Right kidney (tissue), 9 donors: ENCODE data around the gene IGF2BP1.

Experiments used
- DNase-seq: peaks from one replicate; pipeline ENCODE4 v3.0.0-alpha.2; 2016
- long read RNA-seq, 8 donors: transcript quantifications; one replicate each; lab custom pipeline, GENCODE V29; 2026

The IGF2BP1 gene
- long read RNA-seq, donor 1 = 0 reads
- long read RNA-seq, donor 2, full-length matches to known transcripts = 2 of 2 reads
- long read RNA-seq, donor 2, partial matches to known transcripts = 0 of 2 reads
- long read RNA-seq, donor 2, other reads (novel, unspliced or antisense) = 0 of 2 reads
- long read RNA-seq, donor 3 = 0 reads
- long read RNA-seq, donor 4, full-length matches to known transcripts = 1 of 8 reads
- long read RNA-seq, donor 4, partial matches to known transcripts = 7 of 8 reads
- long read RNA-seq, donor 4, other reads (novel, unspliced or antisense) = 0 of 8 reads
- long read RNA-seq, donor 5, full-length matches to known transcripts = 3 of 3 reads
- long read RNA-seq, donor 5, partial matches to known transcripts = 0 of 3 reads
- long read RNA-seq, donor 5, other reads (novel, unspliced or antisense) = 0 of 3 reads
- long read RNA-seq, donor 6, full-length matches to known transcripts = 2 of 2 reads
- long read RNA-seq, donor 6, partial matches to known transcripts = 0 of 2 reads
- long read RNA-seq, donor 6, other reads (novel, unspliced or antisense) = 0 of 2 reads
- long read RNA-seq, donor 7 = 0 reads
- long read RNA-seq, donor 8, full-length matches to known transcripts = 2 of 2 reads
- long read RNA-seq, donor 8, partial matches to known transcripts = 0 of 2 reads
- long read RNA-seq, donor 8, other reads (novel, unspliced or antisense) = 0 of 2 reads

DNA sequence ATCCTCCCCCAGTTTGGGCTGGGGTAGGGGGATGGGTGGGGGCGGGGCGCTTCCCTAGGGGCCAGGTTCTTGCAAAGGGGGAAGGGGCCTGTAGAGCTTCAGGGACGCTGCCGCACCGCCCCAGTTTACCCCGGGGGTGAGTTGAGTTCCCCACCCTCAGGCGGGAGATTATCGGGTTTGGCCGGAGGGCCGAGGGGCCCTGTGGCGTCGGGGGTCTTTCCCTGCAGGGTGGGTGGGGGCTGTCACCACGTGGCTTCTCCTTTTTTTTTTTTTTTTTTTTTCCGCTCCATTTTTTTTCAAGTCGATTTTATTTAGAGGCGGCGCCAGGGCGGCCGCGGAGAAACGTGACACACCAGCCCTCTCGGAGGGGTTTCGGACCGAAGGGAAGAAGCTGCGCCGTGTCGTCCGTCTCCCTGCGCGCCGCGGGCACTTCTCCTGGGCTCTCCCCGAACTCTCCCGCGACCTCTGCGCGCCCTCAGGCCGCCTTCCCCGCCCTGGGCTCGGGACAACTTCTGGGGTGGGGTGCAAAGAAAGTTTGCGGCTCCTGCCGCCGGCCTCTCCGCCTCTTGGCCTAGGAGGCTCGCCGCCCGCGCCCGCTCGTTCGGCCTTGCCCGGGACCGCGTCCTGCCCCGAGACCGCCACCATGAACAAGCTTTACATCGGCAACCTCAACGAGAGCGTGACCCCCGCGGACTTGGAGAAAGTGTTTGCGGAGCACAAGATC is at the start of gene IGF2BP1:
Gene IGF2BP1, plus strand, starts transcription at position 283 of the 724 bp plus-strand sequence. Its CDS starts 361 bp downstream, at position 644.
- DNase-seq = peak; percentile 95

DNA sequence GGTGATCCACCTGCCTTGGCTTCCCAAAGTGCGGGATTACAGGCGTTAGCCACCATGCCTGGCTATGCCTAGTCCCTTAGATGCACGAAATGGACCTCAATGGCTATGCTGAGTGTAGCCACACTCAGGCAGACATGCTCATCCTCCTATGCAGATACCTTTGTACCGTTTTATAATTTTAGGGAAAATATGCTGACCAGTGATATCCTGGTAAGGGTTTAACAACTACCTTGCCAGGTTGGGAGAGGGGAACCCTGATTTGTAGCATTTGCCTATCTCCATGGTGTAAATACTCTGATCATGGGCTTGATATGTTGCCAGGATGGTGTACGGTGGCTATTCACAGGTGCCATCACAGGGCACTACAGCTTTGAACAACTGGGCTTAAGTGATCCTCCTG is 45.6 kb upstream of the IGF2BP1 start:
- no peak for DNase-seq

DNA sequence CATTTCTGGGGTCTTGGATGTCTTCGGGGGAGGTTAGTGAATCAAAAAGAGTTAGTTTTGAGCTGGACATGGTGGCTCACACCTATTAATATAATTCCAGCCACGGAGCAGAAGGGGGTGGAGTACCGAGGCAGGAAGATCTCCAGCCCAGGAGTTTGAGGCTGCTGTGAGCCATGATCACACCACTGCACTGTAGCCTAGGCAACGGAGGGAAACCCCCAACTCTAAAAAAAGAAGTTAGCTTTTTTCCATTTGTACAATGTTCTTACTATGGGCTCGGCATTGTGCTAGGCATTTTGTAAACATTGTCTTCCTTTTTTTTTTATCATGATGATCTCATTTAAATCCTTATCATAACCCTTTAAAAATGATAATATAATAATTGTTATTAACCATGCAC is 44.3 kb upstream of the IGF2BP1 start:
- no peak for DNase-seq

DNA sequence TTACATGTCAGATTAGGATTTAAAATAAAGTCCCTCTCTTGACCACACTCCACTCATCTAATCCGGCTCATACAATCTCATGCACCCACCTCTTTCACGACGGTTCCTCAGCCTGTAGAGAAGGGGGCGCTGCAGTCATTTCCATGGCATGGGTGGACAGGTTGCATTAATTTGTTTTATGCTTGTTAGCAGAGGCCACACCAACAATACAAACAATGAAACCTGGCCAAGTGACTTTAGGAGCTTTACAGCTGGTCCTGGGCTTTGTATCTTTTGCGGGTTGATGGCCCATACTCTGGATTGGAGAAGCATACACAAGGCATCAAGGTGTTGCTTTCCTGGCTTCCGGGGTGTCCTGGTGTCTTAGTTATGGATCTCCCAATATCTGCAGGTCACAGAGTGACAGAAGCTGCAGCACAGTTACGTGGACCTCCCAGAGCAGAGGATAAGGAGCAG is 42.9 kb upstream of the IGF2BP1 start:
- no peak for DNase-seq

DNA sequence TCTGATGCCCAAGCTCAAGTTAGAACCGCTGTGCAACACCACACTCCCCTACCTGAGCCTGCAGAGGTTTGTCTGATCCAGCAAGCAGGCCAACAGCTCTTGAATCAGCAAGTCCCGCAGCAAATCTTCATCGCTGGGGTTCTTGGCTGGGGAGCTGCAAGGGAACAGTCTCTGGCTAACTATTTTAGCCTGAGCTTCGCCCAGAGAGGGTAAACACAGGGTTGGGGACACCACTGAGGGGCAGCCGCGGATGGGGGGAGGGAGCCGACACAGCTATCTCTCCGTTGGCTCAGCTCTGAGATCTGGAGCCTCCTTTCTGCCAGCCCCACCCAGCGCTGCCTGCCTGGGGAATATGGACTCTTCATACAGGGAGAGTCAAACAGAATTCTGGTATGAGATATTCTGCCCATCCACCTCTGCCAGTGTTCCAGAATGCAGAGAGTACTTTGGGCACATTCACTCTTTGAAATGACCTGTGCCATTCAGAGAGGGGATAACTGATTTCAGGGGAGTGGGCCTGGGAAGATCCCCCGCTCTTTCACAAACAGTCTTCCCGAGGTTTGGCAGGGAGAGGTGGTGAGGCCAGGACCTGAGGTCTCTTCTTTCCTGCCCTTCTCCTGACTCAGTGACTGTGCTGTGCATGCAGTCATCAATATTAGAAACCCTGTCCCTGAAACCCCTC is 36.2 kb upstream of the IGF2BP1 start:
- no peak for DNase-seq

DNA sequence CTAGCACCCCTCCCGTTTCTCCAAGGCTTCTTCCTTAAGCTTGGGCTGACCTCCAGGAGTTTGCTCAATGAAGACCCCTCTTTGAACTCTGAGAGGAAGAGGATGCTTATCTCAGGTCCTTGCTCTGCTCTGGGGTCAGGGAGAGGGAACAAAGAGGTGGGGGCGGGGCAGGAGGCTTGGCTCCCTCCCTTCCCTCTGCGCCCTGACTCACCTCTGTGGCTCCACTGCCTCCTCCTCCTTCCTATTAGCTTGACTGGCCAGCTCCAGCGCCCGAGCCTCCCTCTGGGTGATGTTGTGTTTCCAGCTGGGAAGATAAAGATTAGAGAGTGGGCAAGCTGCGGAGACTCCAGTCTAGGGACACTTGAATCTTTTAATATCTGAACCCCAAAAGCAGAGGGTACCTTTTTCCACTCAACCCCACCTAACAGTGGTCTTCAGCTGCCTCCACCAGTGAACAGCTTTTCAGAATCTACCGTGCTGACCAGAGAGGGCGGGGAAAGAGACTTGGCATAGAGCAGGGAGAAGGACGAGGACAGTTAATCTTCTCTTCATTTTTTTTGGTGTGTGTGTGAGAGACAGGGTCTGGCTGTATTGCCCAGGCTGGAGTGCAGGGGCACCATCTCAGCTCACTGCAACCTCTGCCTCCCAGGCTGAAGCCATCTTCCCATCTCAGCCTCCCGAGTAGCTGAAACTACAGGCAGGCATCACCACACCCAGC is 35.5 kb upstream of the IGF2BP1 start:
- no peak for DNase-seq

DNA sequence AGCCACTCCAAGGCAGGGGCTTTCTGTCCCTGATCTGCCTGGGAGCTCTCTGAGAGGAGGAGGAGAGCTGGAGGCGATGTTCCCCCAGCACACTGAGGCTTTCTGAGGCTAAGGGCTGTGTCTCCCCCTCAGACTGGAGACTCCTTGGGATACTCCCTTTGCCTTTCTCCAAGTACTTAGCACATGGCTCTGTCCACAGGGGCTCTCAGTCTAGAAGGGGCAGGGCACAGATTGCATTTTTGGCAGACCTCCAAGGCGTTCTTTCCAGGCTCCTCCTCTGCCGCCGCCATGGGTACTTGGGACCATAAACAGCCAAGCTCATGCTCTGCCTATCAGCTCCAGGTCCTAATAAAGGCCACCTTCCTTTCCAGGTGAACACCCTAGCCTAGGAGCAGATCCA is 27.0 kb upstream of the IGF2BP1 start:
- no peak for DNase-seq

DNA sequence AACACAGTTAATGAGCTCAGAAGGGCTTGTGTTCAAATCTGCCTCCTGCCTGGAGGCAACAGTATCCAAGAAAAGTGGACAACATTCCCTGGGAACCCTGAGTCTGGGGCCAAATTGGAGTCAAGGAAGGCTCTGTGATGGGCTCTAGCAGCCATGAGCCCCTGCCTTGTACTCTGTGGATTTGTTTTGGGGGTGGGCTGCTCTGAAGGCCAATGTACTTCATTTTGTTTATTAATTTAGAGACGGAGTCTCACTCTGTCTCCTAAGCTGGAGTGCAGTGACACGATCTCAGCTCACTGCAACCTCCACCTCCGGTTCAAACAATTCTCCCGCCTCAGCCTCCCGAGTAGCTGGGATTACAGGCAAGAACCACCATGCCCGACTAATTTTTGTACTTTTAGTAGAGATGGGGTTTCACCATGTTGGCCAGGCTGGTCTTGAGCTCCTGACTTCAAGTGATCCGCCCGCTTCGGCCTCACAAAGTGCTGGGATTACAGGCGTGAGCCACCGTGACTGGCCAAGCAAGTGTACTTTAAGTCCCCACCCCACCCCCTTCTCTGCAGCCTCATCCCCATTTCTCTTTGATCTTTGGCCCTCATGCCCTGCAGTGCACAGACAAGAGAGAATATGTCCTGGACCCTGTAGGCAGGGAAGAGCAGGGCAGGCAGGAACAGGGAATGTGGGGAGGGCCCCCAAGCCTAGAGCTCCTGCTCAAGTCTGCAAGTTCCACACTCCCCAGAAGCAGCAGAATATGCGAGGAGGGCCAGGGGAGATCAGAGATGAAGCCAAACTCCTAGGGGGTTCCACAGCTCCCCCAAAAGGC is 26.1 kb upstream of the IGF2BP1 start:
- DNase-seq = no peak

DNA sequence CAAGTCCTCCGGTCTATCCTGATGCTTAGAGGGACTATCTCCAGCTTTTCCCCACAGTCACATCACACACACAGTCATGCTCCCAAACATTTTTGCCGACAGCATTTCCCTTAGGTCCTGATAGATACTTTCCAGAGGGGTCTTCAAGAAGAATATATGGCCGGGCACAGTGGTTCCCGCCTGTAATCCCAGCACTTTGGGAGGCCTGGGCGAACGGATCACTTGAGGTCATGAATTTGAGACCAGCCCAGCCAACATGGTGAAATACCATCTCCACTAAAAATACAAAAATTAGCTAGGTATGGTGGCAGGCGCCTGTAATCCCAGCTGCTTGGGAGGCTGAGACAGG is 24.5 kb upstream of the IGF2BP1 start:
- DNase-seq = no peak

DNA sequence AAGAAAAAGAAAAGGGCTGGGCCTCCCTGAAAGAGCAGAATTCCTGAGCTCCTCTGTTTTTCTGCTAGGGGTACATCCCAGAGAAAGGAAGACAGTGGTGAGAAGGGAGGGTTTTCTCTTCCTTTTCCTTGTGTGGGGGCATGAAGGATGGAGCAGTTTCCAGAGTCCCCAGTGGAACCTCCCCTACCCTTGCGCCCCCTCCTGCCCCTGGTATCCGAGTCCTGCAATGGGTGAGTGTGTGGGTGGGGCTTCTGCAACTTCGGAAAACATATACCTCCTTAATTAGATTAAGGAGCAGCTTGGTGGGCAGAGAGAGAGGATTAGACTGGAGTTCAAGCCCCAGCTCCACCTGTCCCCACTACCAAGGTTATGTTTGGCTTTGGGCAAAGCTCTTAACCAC is 23.4 kb upstream of the IGF2BP1 start:
- DNase-seq = no peak

DNA sequence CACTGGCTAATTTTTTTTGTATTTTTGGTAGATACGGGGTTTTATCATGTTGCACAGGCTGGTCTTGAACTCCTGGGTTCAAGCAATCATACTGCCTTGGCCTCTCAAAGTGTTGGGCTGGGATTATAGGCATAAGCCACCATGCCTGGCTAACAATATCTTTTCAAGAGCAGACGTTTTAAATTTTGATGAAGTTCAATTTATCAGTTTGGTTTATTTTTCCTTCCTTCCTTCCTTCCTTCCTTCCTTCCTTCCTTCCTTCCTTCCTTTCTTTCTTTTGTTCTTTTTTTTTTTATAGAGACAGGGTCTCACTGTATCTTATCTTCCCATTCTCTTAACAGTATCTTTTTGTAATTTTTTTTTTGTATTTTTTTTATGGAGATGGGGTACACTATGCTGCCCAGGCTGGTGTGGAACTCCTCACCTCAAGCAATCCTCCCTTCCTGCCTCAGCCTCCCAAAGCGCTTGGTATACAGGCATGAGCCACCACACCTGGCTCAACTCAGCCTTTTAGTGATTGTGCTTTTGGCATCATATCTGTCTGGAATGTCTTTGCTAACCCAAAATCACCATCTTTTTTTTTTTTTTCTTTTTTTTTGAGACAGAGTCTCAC is 15.2 kb upstream of the IGF2BP1 start:
- no peak for DNase-seq

DNA sequence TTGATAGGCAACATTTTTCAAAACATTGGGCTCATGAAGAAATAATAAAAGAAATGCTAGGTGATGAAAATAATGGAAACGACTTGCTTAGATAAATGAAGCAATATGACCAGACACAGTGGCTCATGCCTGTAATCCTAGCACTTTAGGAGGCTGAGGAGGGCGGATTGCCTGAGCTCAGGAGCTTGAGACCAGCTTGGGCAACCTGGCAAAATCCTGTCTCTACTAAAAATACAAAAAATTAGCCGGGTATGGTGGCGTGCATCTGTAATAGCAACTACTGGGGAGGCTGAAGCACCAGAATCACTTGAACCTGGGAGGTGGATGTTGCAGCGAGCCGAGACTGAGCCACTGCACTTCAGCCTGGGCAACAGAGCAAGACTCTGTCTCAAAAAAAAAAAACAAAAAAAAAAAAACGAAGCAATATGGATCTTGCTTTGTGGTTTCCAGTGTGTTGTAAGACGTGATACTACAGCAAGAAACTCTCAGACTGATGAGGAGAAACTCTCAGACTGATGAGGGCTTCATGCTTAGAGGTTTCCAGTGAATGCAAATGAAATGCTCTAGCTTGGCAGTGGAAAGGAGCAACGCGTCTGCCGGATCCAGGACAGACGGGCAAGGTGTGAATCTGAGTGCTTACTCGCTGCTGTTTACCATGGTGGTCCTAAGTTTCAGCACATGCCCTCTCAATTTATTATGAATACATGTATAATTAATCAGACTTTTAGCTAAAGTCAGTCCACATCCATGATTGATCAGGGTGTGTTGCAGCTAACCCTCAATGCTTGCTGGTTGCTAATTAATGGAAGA is 11.5 kb upstream of the IGF2BP1 start:
- DNase-seq = no peak

DNA sequence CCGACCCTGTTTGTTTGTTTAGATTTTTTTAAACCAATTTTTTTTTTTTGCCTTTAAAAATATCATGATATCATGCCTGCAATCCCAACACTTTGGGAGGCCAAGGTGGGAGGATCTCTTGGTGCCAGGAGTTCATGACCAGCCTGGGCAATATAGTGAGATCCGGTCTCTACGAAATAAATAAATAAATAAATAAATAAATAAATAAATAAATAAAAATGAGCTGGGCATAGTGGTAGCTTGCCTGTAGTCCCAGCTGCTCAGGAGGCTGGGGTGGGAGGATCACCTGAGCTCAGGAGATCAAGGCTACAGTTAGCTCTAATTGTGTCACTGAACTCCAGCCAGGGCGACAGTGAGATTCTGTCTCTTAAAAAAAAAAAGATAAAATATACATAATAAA is 8.1 kb upstream of the IGF2BP1 start:
- DNase-seq = no peak

DNA sequence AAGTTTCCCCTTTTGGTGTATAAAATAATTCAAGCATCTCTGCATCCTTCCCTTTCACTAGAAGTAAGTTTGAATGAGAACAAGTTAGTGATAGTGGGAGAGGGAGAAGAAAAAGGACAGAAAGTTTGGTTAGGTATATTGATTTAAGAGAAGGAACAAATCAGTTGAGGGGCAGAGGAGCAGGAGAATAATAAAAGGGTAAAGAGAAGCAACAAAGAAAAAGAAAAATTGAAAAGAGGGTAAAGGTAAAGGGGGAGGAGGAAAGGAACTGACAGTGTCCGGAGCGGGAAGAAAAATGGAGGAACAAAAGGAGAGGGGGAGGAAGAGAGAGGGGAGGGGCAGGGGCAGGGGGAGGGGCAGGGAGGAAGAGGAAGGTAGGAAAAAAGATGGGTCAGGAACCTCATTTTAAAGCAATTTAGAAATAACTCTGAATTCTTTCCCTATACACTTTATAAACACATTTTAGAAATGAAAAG is 6.3 kb upstream of the IGF2BP1 start:
- DNase-seq = no peak

DNA sequence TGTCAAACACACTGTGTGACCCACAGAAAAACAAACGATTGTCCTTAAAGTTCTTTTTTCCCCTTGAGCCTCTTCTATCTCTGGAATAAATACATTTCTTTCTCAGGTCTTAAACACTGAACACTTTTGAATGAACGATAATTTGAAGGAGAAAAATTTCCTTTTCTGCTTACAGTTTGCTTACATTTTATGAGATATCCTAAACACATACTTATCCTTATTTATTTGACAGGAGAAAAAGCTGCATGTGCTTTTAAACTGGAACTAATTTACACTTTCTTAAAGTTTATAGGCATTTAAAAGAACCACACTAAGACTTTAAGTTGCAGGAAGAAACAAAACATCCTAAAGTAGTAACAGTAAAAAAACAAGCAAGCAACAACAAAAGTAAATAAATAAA is 4.7 kb upstream of the IGF2BP1 start:
- DNase-seq = no peak

DNA sequence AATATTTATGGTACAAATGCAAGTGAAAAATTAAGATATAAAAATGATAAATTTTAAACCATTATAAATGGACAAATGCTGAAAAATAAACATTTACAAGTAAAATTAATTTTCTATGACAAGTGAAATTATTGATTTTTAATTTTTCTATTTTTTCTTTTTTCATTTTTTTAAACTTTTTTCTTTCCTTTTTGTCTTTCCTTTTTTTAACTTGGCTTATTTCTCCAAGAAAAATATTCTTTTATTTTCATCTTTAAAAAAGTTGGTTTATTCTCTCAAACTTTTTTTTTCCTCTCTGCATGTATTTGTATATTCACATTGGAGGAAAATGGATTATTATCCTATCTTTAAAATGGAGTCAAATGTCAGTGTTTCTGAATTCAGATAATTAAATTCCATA is 3.9 kb upstream of the IGF2BP1 start:
- DNase-seq = no peak

DNA sequence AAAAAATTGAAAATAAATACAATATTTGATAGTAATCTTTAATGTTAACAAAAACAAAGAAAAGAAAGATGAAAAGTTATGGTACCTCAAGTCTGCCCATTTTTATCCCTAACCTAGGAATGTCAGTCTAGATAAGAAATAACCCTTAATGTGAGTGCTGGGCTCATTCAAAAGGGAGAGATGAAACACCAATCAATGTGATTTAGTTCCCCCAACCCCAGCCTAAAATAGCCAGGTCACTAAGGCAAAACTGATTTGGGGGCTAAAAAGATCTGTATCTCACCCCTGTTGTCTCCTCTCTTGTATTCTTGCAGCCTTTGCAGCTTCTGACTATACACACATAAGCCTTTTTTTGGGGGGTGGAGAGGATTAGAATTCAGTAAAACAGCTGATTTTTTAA is 3.2 kb upstream of the IGF2BP1 start:
- no peak for DNase-seq

DNA sequence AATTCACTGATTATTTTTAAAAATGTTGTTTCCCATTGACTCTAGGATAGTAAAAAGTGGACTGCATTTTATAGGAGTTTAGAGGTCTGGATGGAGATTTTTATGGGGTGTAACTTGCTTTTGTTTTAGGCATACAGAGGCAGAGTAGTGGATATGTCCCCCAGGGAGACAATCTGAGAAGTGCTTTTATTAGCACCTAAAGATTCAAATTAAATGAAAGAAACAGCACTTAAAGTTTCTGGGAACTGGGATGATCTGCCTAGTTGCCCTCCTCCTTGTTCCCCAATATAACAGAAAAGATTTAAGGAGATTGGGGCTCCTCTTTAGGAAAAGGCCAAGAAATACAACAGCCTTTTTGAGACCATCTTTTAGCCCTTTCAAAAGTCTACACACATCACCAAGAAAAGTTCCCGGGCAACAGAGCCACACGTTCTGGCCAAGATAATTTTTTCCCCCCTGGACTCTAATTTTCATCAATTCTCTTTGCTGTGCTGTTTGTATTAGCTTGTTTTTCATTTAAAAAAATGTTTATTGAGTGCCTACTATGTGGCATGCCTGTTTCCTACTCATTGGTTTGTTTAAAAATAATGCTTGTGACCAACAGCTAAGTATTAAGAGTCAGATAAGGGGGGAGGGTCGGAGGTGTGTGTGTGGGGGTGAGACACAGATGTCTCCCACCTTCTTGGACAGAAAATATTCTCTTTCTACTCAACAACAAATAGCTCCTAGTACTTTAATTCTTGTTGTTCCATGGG is 2.5 kb upstream of the IGF2BP1 start:
- peak; percentile 63 for DNase-seq
